HFF-Myc (cell line): Measurements from ENCODE around the gene DLGAP1.

Experiments used
- DNase-seq: peaks from one replicate; pipeline ENCODE4 v3.0.0-alpha.2; 2011; ENCODE audit warnings: low read depth; ENCODE audit errors: extremely low read depth
- H3K4me3 ChIP-seq: replicated peaks from 2 replicates; pipeline ENCODE4 v1.5.1; 2011; ENCODE audit warnings: low read depth, mild to moderate bottlenecking, control low read depth, low read length
- CTCF ChIP-seq: IDR thresholded peaks from 2 replicates; pipeline ENCODE4 v1.5.1; 2012; ENCODE audit warnings: mild to moderate bottlenecking, low read depth, low read length, control low read depth; ENCODE audit errors: missing control alignments

The DLGAP1 gene

GRCh38 chr18:3595369-3596273 is 859.5 kb downstream of the DLGAP1 start:
- peak; percentile 92 for DNase-seq
- no peak for TF ChIP-seq CTCF

GRCh38 chr18:3594760-3595368 is 860.2 kb downstream of the DLGAP1 start:
- H3K4me3 ChIP-seq: peak overlapping the region; percentile 56
- DNase-seq: no peak
- no peak for TF ChIP-seq CTCF

More at GRCh38 chr18:3595369-3596273, 859.5 kb downstream of the DLGAP1 start:
- H3K4me3 ChIP-seq: peak overlapping the region; percentile 56

GRCh38 chr18:3593904-3594759 is 861.0 kb downstream of the DLGAP1 start:
- peak; percentile 93 for DNase-seq
- H3K4me3 ChIP-seq: peak overlapping the region; percentile 56
- peak; percentile 86 for TF ChIP-seq CTCF

- no peak for DNase-seq
- TF ChIP-seq CTCF: no peak
- peak overlapping the region; percentile 56 for H3K4me3 ChIP-seq
Observed at GRCh38 chr18:3593381-3593903, 861.7 kb downstream of the DLGAP1 start.

GRCh38 chr18:3592864-3593263 is 862.2 kb downstream of the DLGAP1 start:
- no peak for DNase-seq
- no peak overlapping the region for H3K4me3 ChIP-seq
- no peak for TF ChIP-seq CTCF

- no peak overlapping the region for H3K4me3 ChIP-seq
- no peak for TF ChIP-seq CTCF
- no peak for DNase-seq
Observed at GRCh38 chr18:3590096-3590630, 864.9 kb downstream of the DLGAP1 start.
